IPS DF 6.9 (cell line): Measurements from ENCODE around the gene S100A3.
"Not testable (repeated sequence)": the region's sequence is repeated elsewhere in the genome, so short reads cannot be mapped to it uniquely, and the experiment has no call there.

Experiments used
- DNase-seq: peaks from one replicate; pipeline ENCODE4 v3.0.0-alpha.2; 2013; ENCODE audit warnings: low read depth, low spot score
- H3K27ac ChIP-seq: one replicate; pipeline ENCODE4 v1.5.1; 2013; ENCODE audit warnings: low read length, control low read depth
- H3K27me3 ChIP-seq: 2 replicates; pipeline ENCODE4 v1.6.1; 2013; ENCODE audit warnings: mild to moderate bottlenecking, low read length; ENCODE audit not compliant: control insufficient read depth, insufficient read depth
- H3K36me3 ChIP-seq: 2 replicates; pipeline ENCODE4 v1.6.1; 2013; ENCODE audit warnings: low read length; ENCODE audit not compliant: control insufficient read depth, insufficient read depth
- H3K4me1 ChIP-seq: 2 replicates; pipeline ENCODE4 v1.6.1; 2013; ENCODE audit warnings: low read length; ENCODE audit not compliant: control insufficient read depth, insufficient read depth
- H3K4me3 ChIP-seq: 2 replicates; pipeline ENCODE4 v1.5.1; 2013; ENCODE audit warnings: mild to moderate bottlenecking, low read length
- H3K9me3 ChIP-seq: 2 replicates; pipeline ENCODE4 v1.6.1; 2013; ENCODE audit warnings: low read length, inconsistent platforms; ENCODE audit not compliant: control insufficient read depth, insufficient read depth
- WGBS: extraction: QIAGEN DNeasy Blood & Tissue Kit; methylation state at CpG from one replicate; pipeline ENCODE4 v1.1.7; 2013; ENCODE audit warnings: mixed read lengths, missing lambda C conversion rate; ENCODE audit not compliant: insufficient read length, insufficient coverage; 5-methylcytosine and 5-hydroxymethylcytosine counted together

Gene S100A3

GRCh38 chr1:153570874-153571273, 21.8 kb upstream of the S100A3 start:
- Histone ChIP-seq H3K4me3 (no peak overlapping the region), H3K27ac (no peak overlapping the region), H3K4me1 (peaks cover 12% of the 10 kb centered on the region), H3K9me3 (no peaks in the 10 kb centered on the region), H3K36me3 (no peaks in the 10 kb centered on the region), H3K27me3 (no peaks in the 10 kb centered on the region)
- WGBS: no CpG with 5 or more reads among the region's 5 CpGs
- no peak for DNase-seq

GRCh38 chr1:153569465-153569864, 20.4 kb upstream of the S100A3 start:
- no peaks in the 10 kb centered on the region for H3K27me3 ChIP-seq
- no peaks in the 10 kb centered on the region for H3K9me3 ChIP-seq
- no peak overlapping the region for H3K4me3 ChIP-seq
- DNase-seq: no peak
- no CpG with 5 or more reads among the region's 8 CpGs for WGBS
- no peaks in the 10 kb centered on the region for H3K36me3 ChIP-seq
- H3K4me1 ChIP-seq: peaks cover 17% of the 10 kb centered on the region
- no peak overlapping the region for H3K27ac ChIP-seq

- H3K4me1 ChIP-seq: peaks cover 17% of the 10 kb centered on the region
- no peaks in the 10 kb centered on the region for H3K27me3 ChIP-seq
- no peak overlapping the region for H3K27ac ChIP-seq
- no peaks in the 10 kb centered on the region for H3K36me3 ChIP-seq
- H3K4me3 ChIP-seq: no peak overlapping the region
- no CpG with 5 or more reads among the region's 25 CpGs for WGBS
- H3K9me3 ChIP-seq: no peaks in the 10 kb centered on the region
- DNase-seq: peak; percentile 87
Observed at GRCh38 chr1:153568367-153569099, 19.5 kb upstream of the S100A3 start.

GRCh38 chr1:153567621-153568366, 18.7 kb upstream of the S100A3 start:
- Histone ChIP-seq H3K4me1 (peaks cover 17% of the 10 kb centered on the region), H3K36me3 (no peaks in the 10 kb centered on the region), H3K27me3 (no peaks in the 10 kb centered on the region), H3K4me3 (no peak overlapping the region), H3K9me3 (no peaks in the 10 kb centered on the region), H3K27ac (no peak overlapping the region)
- WGBS: no CpG with 5 or more reads among the region's 22 CpGs
- no peak for DNase-seq

GRCh38 chr1:153566414-153567371, 17.6 kb upstream of the S100A3 start:
- peak; percentile 74 for DNase-seq
- H3K9me3 ChIP-seq: no peaks in the 10 kb centered on the region
- peaks cover 17% of the 10 kb centered on the region for H3K4me1 ChIP-seq

GRCh38 chr1:153565529-153566374, 16.7 kb upstream of the S100A3 start, which contains the start of gene S100A2:
Gene S100A2, minus strand, starts transcription at chr1:153565844. Its CDS starts 1,967 bp downstream, at chr1:153563877.
- Histone ChIP-seq H3K4me1 (peaks cover 17% of the 10 kb centered on the region), H3K9me3 (no peaks in the 10 kb centered on the region), H3K4me3 (no peak within 1 kb of the TSS), H3K27ac (no peak within 1 kb of the TSS), H3K27me3 (no peaks in the 10 kb centered on the region), H3K36me3 (no peaks in the 10 kb centered on the region)
- no peak for DNase-seq
- no CpG with 5 or more reads among the region's 8 CpGs for WGBS

More at GRCh38 chr1:153566414-153567371, 17.6 kb upstream of the S100A3 start:
- Histone ChIP-seq H3K36me3 (no peaks in the 10 kb centered on the region), H3K27ac (no peak overlapping the region), H3K4me3 (no peak overlapping the region), H3K27me3 (no peaks in the 10 kb centered on the region)
- no CpG with 5 or more reads among the region's 16 CpGs for WGBS

- Histone ChIP-seq H3K27ac (no peak overlapping the region), H3K9me3 (no peaks in the 10 kb centered on the region)
Observed at GRCh38 chr1:153563991-153564390, 14.9 kb upstream of the S100A3 start.

GRCh38 chr1:153563483-153563901, 14.4 kb upstream of the S100A3 start:
- no peak for DNase-seq
- WGBS: no CpG with 5 or more reads among the region's 6 CpGs
- no peak overlapping the region for H3K27ac ChIP-seq

More at GRCh38 chr1:153563991-153564390, 14.9 kb upstream of the S100A3 start:
- no peaks in the 10 kb centered on the region for H3K27me3 ChIP-seq
- no peak for DNase-seq
- no peak overlapping the region for H3K4me3 ChIP-seq
- H3K36me3 ChIP-seq: no peaks in the 10 kb centered on the region
- WGBS: no CpG with 5 or more reads among the region's 7 CpGs
- H3K4me1 ChIP-seq: peaks cover 17% of the 10 kb centered on the region

GRCh38 chr1:153562021-153562420, 13.0 kb upstream of the S100A3 start:
- not testable (repeated sequence) for H3K27ac ChIP-seq, DNase-seq, H3K36me3 ChIP-seq, H3K4me1 ChIP-seq, H3K4me3 ChIP-seq, H3K27me3 ChIP-seq, H3K9me3 ChIP-seq
- no CpG with 5 or more reads among the region's 3 CpGs for WGBS

More at GRCh38 chr1:153563483-153563901, 14.4 kb upstream of the S100A3 start:
- Histone ChIP-seq H3K4me3 (no peak overlapping the region), H3K9me3 (no peaks in the 10 kb centered on the region), H3K4me1 (peaks cover 17% of the 10 kb centered on the region), H3K27me3 (no peaks in the 10 kb centered on the region), H3K36me3 (no peaks in the 10 kb centered on the region)
